Tibial nerve (tissue), 4 donors: ENCODE results near the gene IYD. TPM values are rescaled to one million over a fixed set of nuclear protein-coding genes. Genes with fewer than 3 reads are reported as not detected.

Source experiments
- DNase-seq, 2 donors: peaks; one replicate each; pipeline ENCODE4 v3.0.0-alpha.2; 2019; ENCODE audit warnings: low spot score in 2 of 2
- H3K27ac ChIP-seq, 4 donors: fragments of 200-600 bp; sonication (generic) in 3 of 4; one replicate each; pipeline ENCODE4 v1.5.1; 2017 to 2019; ENCODE audit warnings: mild to moderate bottlenecking in 1 of 4
- H3K27me3 ChIP-seq, 2 donors: fragments of 200-600 bp; sonication (generic) in 1 of 2; one replicate each; pipeline versions ENCODE4 v1.5.1 to v1.6.0; 2017 to 2019
- H3K36me3 ChIP-seq, 3 donors: fragments of 200-600 bp; sonication (generic); one replicate each; pipeline ENCODE4 v1.5.1; 2018 to 2019
- H3K4me1 ChIP-seq, 4 donors: fragments of 200-600 bp; sonication (generic) in 3 of 4; one replicate each; pipeline ENCODE4 v1.5.1; 2017 to 2019
- H3K4me3 ChIP-seq, 4 donors: fragments of 200-600 bp; sonication (generic) in 3 of 4; one replicate each; pipeline ENCODE4 v1.5.1; 2017 to 2019; ENCODE audit warnings: mild to moderate bottlenecking in 1 of 4, moderate library complexity in 1 of 4
- H3K9me3 ChIP-seq, 4 donors: fragments of 200-600 bp; sonication (generic) in 3 of 4; one replicate each; pipeline ENCODE4 v1.5.1; 2017 to 2019
- EP300 ChIP-seq, 2 donors: sonication (generic); formaldehyde crosslinking; IDR thresholded peaks; one replicate each; pipeline ENCODE4 v1.6.1; 2017; ENCODE audit warnings: antibody characterized with exemption in 2 of 2, mild to moderate bottlenecking in 1 of 2
- POLR2A ChIP-seq, 2 donors: fragments of 450-650 bp; IDR thresholded peaks; one replicate each; pipeline ENCODE4 v1.6.1; 2017; ENCODE audit warnings: antibody characterized with exemption in 2 of 2, mild to moderate bottlenecking in 2 of 2, moderate library complexity in 2 of 2
- WGBS, 2 donors: methylation state at CpG; one replicate each; pipeline ENCODE4 v1.1.5; 2018; 5-methylcytosine and 5-hydroxymethylcytosine counted together
- total RNA-seq, 4 donors: library from RNA; depleted of rRNA; stranded (reverse); fragments of >200 nt; gene quantifications; one replicate each; pipeline ENCODE4 v1.1.0, GENCODE V29; 2016
- TF ChIP-seq, protein P1 (sequence below), 5 experiments: fragments of 200-600 bp in 3 of 5; fragments of 450-650 bp in 2 of 5; sonication (generic) in 3 of 5; IDR thresholded peaks; one replicate each; pipeline ENCODE4 v1.5.1; 2016 to 2019; ENCODE audit warnings: antibody characterized with exemption in 5 of 5, mild to moderate bottlenecking in 3 of 5, moderate library complexity in 2 of 5

Gene IYD
- total RNA-seq, 4 donors from 2014 or later: under 0.01 TPM; not detected in 3

DNA sequence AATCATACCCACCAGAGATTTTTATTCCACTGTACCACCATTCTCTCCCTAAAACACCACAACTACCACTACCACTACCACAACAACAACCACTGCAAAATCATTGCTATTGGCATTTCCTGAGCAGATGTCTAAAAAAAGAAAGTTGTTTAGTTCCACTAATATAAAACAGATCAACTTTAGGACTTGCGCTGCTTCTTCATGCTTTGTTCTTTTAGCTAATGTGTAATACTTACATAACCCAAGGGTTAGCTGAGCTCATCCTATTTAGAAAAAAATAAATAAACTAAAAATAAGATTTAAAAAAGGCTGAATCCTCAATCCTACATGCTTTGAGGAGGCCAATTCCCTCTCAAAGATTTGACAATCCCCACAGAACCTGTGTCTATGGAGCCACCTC lies 11.4 kb downstream of the IYD start:
- Histone ChIP-seq H3K27ac (no peak overlapping the region), H3K4me1 (peaks cover 0 to 17% (median 4%) of the 10 kb centered on the region in 4 donors), H3K4me3 (no peak overlapping the region), H3K27me3 (no peaks in the 10 kb centered on the region), H3K9me3 (no peaks in the 10 kb centered on the region), H3K36me3 (no peaks in the 10 kb centered on the region)
- 57 to 76% methylated on average over 1 of the region's 1 CpG for WGBS, 2 donors
- TF ChIP-seq, protein P1, sequence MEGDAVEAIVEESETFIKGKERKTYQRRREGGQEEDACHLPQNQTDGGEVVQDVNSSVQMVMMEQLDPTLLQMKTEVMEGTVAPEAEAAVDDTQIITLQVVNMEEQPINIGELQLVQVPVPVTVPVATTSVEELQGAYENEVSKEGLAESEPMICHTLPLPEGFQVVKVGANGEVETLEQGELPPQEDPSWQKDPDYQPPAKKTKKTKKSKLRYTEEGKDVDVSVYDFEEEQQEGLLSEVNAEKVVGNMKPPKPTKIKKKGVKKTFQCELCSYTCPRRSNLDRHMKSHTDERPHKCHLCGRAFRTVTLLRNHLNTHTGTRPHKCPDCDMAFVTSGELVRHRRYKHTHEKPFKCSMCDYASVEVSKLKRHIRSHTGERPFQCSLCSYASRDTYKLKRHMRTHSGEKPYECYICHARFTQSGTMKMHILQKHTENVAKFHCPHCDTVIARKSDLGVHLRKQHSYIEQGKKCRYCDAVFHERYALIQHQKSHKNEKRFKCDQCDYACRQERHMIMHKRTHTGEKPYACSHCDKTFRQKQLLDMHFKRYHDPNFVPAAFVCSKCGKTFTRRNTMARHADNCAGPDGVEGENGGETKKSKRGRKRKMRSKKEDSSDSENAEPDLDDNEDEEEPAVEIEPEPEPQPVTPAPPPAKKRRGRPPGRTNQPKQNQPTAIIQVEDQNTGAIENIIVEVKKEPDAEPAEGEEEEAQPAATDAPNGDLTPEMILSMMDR (IDR thresholded peaks at IDR 0.05): no peak
- no peak for TF ChIP-seq EP300 (IDR thresholded peaks at IDR 0.05)
- no peak for TF ChIP-seq POLR2A (IDR thresholded peaks at IDR 0.05)
- no peak for DNase-seq

DNA sequence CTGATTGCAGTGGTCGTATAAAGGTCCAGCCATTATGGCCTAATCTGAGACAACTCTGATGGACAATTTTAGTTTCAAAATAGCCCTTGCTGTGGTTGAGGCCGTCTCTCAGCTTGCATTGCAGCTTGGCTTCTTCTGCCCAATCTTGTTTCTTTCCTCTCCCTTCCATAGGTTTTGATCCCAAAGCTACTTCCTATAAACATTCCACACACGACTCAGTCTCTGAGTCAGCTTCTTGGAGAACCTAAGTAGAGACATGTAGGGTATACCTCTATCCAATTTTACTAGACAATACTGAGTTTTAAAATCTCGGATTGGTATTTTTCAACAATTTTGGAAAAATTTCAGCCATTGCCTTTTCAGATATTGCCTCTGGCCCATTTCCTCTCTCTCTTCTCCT lies 13.4 kb downstream of the IYD start:
- Histone ChIP-seq H3K9me3 (no peaks in the 10 kb centered on the region), H3K4me1 (peaks cover 0 to 7% (median 0%) of the 10 kb centered on the region in 4 donors), H3K27me3 (no peaks in the 10 kb centered on the region), H3K4me3 (no peak overlapping the region), H3K36me3 (no peaks in the 10 kb centered on the region), H3K27ac (no peak overlapping the region)
- 95 to 97% methylated on average over 4 of the region's 4 CpGs for WGBS, 2 donors
- TF ChIP-seq, protein P1 (IDR thresholded peaks at IDR 0.05): no peak
- TF ChIP-seq EP300 (IDR thresholded peaks at IDR 0.05): no peak
- TF ChIP-seq POLR2A (IDR thresholded peaks at IDR 0.05): no peak
- no peak for DNase-seq

- 82 to 86% methylated on average over 4 of the region's 4 CpGs for WGBS, 2 donors
- Histone ChIP-seq H3K36me3 (no peaks in the 10 kb centered on the region), H3K27me3 (no peaks in the 10 kb centered on the region), H3K9me3 (no peaks in the 10 kb centered on the region), H3K27ac (no peak overlapping the region), H3K4me1 (no peaks in the 10 kb centered on the region), H3K4me3 (no peak overlapping the region)
- no peak for DNase-seq
- TF ChIP-seq, protein P1 (IDR thresholded peaks at IDR 0.05): no peak
- TF ChIP-seq POLR2A (IDR thresholded peaks at IDR 0.05) (no peak), EP300 (IDR thresholded peaks at IDR 0.05) (no peak)
Observed at GRCh38 chr6:150391414-150391813, 22.6 kb downstream of the IYD start.

DNA sequence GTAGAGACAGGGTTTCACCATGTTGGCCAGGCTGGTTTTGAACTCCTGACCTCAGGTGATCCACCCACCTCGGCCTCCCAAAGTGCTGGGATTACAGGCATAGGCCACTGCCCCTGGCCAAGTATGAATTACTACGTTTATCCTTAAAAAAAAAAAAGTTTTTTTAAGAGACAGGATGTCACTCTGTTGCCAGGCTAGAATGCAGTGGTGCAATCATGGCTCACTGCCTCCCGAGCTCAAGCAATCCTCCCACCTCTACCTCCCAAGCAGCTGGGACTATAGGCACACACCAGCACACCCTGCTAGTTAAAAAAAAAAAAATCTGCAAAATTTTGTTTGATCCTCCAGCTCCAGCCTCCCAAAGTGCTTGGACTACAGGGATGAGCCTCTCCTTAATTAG lies 23.1 kb downstream of the IYD start:
- Histone ChIP-seq H3K4me1 (no peaks in the 10 kb centered on the region), H3K27ac (no peak overlapping the region), H3K36me3 (no peaks in the 10 kb centered on the region), H3K4me3 (no peak overlapping the region), H3K27me3 (no peaks in the 10 kb centered on the region), H3K9me3 (no peaks in the 10 kb centered on the region)
- TF ChIP-seq EP300 (IDR thresholded peaks at IDR 0.05) (no peak), POLR2A (IDR thresholded peaks at IDR 0.05) (no peak)
- TF ChIP-seq, protein P1 (IDR thresholded peaks at IDR 0.05): no peak
- no peak for DNase-seq
- 77% methylated on average over 3 of the region's 3 CpGs for WGBS, 2 donors

- whole genome bisulfite sequencing, 2 donors: 81 to 90% methylated on average over 12 of the region's 12 CpGs
- H3K36me3 ChIP-seq: no peaks in the 10 kb centered on the region
- H3K4me3 ChIP-seq: no peak overlapping the region
- no peak overlapping the region for H3K27ac ChIP-seq
- H3K4me1 ChIP-seq: no peaks in the 10 kb centered on the region
- TF ChIP-seq, protein P1 (IDR thresholded peaks at IDR 0.05): no peak
- TF ChIP-seq EP300 (IDR thresholded peaks at IDR 0.05) (no peak), POLR2A (IDR thresholded peaks at IDR 0.05) (no peak)
- no peaks in the 10 kb centered on the region for H3K27me3 ChIP-seq
- no peak for DNase-seq
- H3K9me3 ChIP-seq: no peaks in the 10 kb centered on the region
Observed at GRCh38 chr6:150392452-150393220, 23.8 kb downstream of the IYD start.
